ENCODE data around the gene TSPO2. TPM values are rescaled to one million over a fixed set of nuclear protein-coding genes. Genes with fewer than 3 reads are reported as not detected.

TSPO2 gene
- total RNA-seq, 1 experiment from 2014 or later: not detected

DNA sequence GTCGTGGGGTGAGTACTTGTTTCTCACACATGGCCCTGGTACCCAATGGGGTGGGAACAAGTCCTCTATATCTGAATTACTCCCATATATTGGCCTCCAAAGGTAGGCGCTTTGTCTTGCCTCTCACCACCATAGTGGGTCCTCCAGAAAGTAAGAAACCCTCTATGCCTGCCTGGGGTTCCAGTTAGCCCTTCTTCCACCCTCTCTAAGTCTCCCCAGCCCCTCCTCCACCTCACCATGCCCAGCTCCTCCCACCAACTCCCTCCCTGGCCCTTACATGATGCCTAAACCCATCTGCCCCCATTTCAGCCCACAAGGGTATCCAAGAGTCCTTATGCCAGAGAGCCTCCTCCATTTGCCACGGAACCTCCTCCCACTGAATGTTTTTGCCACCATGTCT lies 884 bp downstream of the TSPO2 start:
- Histone ChIP-seq H3K4me2 (ENCODE audit: low read length) (no peak overlapping the region), H3K27ac (ENCODE audit: low read depth, low read length) (no peak overlapping the region), H3K27me3 (ENCODE audit: insufficient read depth, low read length) (no peaks in the 10 kb centered on the region), H3K36me3 (ENCODE audit: control insufficient read depth in 1 of 2, insufficient read depth in 2 of 2, low read length in 2 of 2) (no peaks in the 10 kb centered on the region), H3K9me2 (ENCODE audit: insufficient read depth) (no peaks in the 10 kb centered on the region), H2AFZ (ENCODE audit: low read depth, low read length, poor library complexity, severe bottlenecking) (no peak overlapping the region), H3K4me1 (ENCODE audit: control insufficient read depth in 1 of 2, insufficient read depth in 2 of 2, low read length in 2 of 2) (peaks cover 20 to 28% of the 10 kb centered on the region in 2 experiments; a peak in 3 of 4 replicates), H3K79me2 (ENCODE audit: insufficient read depth, low read length) (no peaks in the 10 kb centered on the region), H3K9me3 (ENCODE audit: control insufficient read depth in 1 of 2, insufficient read depth in 1 of 2, low read depth in 1 of 2, low read length in 2 of 2) (no peaks in the 10 kb centered on the region), H3K4me3 (replicated peaks in 1 of 2; ENCODE audit: low read depth in 1 of 2, low read length in 2 of 2) (no peak overlapping the region), H4K20me1 (ENCODE audit: insufficient read depth) (no peaks in the 10 kb centered on the region), H3K9ac (ENCODE audit: low read length) (no peak overlapping the region)
- CTCF ChIA-PET: no interaction called here
- TF ChIP-seq SRF (IDR thresholded peaks at IDR 0.05; ENCODE audit: low read depth): no peak
- no peak for TF ChIP-seq YY1 (IDR thresholded peaks at IDR 0.05; ENCODE audit: extremely low read depth, insufficient replicate concordance, low read depth, low read length)
- TF ChIP-seq, protein P1, sequence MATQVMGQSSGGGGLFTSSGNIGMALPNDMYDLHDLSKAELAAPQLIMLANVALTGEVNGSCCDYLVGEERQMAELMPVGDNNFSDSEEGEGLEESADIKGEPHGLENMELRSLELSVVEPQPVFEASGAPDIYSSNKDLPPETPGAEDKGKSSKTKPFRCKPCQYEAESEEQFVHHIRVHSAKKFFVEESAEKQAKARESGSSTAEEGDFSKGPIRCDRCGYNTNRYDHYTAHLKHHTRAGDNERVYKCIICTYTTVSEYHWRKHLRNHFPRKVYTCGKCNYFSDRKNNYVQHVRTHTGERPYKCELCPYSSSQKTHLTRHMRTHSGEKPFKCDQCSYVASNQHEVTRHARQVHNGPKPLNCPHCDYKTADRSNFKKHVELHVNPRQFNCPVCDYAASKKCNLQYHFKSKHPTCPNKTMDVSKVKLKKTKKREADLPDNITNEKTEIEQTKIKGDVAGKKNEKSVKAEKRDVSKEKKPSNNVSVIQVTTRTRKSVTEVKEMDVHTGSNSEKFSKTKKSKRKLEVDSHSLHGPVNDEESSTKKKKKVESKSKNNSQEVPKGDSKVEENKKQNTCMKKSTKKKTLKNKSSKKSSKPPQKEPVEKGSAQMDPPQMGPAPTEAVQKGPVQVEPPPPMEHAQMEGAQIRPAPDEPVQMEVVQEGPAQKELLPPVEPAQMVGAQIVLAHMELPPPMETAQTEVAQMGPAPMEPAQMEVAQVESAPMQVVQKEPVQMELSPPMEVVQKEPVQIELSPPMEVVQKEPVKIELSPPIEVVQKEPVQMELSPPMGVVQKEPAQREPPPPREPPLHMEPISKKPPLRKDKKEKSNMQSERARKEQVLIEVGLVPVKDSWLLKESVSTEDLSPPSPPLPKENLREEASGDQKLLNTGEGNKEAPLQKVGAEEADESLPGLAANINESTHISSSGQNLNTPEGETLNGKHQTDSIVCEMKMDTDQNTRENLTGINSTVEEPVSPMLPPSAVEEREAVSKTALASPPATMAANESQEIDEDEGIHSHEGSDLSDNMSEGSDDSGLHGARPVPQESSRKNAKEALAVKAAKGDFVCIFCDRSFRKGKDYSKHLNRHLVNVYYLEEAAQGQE (IDR thresholded peaks at IDR 0.05; ENCODE audit: low read depth): no peak
- TF ChIP-seq EZH2phosphoT487 (IDR thresholded peaks at IDR 0.05; ENCODE audit: borderline replicate concordance): no peak
- no peak for TF ChIP-seq RAD21 (IDR thresholded peaks at IDR 0.05; ENCODE audit: low read depth)
- TF ChIP-seq ZNF274 (IDR thresholded peaks at IDR 0.05; ENCODE audit: low read depth, low read length): no peak
- no peak for TF ChIP-seq SIN3A (IDR thresholded peaks at IDR 0.05; ENCODE audit: low read depth)
- TF ChIP-seq EGR1 (IDR thresholded peaks at IDR 0.05; ENCODE audit: low read depth): no peak
- TF ChIP-seq EZH2 (IDR thresholded peaks at IDR 0.05): no peak
- TF ChIP-seq, protein P2, sequence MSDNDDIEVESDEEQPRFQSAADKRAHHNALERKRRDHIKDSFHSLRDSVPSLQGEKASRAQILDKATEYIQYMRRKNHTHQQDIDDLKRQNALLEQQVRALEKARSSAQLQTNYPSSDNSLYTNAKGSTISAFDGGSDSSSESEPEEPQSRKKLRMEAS (IDR thresholded peaks at IDR 0.05): no peak
- TF ChIP-seq JUND (IDR thresholded peaks at IDR 0.05): no peak
- no peak for TF ChIP-seq TCF7L2 (IDR thresholded peaks at IDR 0.05; ENCODE audit: borderline replicate concordance, extremely low read depth, insufficient read depth, insufficient read length)
- no peak for TF ChIP-seq CEBPB (IDR thresholded peaks at IDR 0.05; ENCODE audit: low read depth)
- TF ChIP-seq CBX3 (IDR thresholded peaks at IDR 0.05; ENCODE audit: low read depth): no peak
- no peak for TF ChIP-seq POLR2A (IDR thresholded peaks at IDR 0.05; ENCODE audit: borderline replicate concordance, extremely low read depth, insufficient read depth, insufficient read length)
- POLR2A ChIA-PET: no interaction called here
- intact Hi-C loops (cut with micrococcal nuclease): no loop called here
- BruUV-seq (replicated peaks): no TSS peak
- ATAC-seq: no peak
- RAD21 ChIA-PET (ENCODE audit: low non-redundant PET in 1 of 2, low total read pairs in 2 of 2, uncharacterized antibody in 2 of 2, unreplicated experiment in 2 of 2): no interaction called here
- no peak for DNase-seq (ENCODE audit: low read depth, low spot score)
